Stomach smooth muscle (tissue), 2 donors: Measurements from ENCODE around the gene ATP10B.
"Not testable (repeated sequence)": the region's sequence is repeated elsewhere in the genome, so short reads cannot be mapped to it uniquely, and the experiment has no call there.

Experiments used
- H3K27ac ChIP-seq: one replicate; pipeline ENCODE4 v1.7.0; 2013; ENCODE audit warnings: mild to moderate bottlenecking, low read length, inconsistent platforms
- H3K27me3 ChIP-seq, 2 donors: one replicate each; pipeline ENCODE4 v1.7.0; 2013; ENCODE audit warnings: low read length in 2 of 2; ENCODE audit not compliant: insufficient read depth in 2 of 2, control insufficient read depth in 1 of 2
- H3K36me3 ChIP-seq, 2 donors: one replicate each; pipeline ENCODE4 v1.7.0; 2013; ENCODE audit warnings: low read length in 2 of 2; ENCODE audit not compliant: control insufficient read depth in 2 of 2, insufficient read depth in 2 of 2
- H3K4me1 ChIP-seq: one replicate; pipeline ENCODE4 v1.7.0; 2013; ENCODE audit warnings: low read length; ENCODE audit not compliant: control insufficient read depth, insufficient read depth
- H3K4me3 ChIP-seq, 2 donors: one replicate each; pipeline ENCODE4 v1.7.0; 2013; ENCODE audit warnings: low read length in 2 of 2
- H3K9ac ChIP-seq, 2 donors: one replicate each; pipeline ENCODE4 v1.7.0; 2013; ENCODE audit warnings: low read length in 2 of 2, mild to moderate bottlenecking in 1 of 2
- H3K9me3 ChIP-seq, 2 donors: one replicate each; pipeline ENCODE4 v1.7.0; 2013; ENCODE audit warnings: low read length in 2 of 2; ENCODE audit not compliant: control insufficient read depth in 2 of 2
- donor health status: healthy.
- donor health status: Pancreatic carcinoma.

The ATP10B gene

DNA sequence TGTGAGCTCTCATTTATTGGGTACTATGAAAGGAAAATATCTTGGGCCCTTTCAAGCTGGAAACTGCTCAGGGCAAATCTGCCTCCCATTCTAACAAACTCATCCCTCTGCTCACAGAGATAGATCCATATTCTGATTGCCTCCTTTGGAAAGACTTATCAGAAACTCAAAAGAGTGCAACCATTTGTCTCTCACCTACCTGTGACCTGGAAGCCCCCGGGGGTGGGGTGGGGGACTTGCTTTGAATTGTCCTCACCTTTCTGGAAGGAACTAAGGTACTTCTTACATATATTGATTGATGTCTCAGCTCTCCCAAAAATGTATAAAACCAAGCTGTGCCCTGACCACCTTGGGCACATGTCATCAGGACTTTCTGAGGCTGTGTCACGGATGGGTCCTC is 125.3 kb downstream of the ATP10B start:
- no peaks in the 10 kb centered on the region for H3K4me1 ChIP-seq
- H3K4me3 ChIP-seq, result no peak overlapping the region
- no peaks in the 10 kb centered on the region for H3K9me3 ChIP-seq
- H3K27ac ChIP-seq, result no peak overlapping the region
- no peak overlapping the region for H3K9ac ChIP-seq
- H3K36me3 ChIP-seq, result no peaks in the 10 kb centered on the region
- no peaks in the 10 kb centered on the region for H3K27me3 ChIP-seq

DNA sequence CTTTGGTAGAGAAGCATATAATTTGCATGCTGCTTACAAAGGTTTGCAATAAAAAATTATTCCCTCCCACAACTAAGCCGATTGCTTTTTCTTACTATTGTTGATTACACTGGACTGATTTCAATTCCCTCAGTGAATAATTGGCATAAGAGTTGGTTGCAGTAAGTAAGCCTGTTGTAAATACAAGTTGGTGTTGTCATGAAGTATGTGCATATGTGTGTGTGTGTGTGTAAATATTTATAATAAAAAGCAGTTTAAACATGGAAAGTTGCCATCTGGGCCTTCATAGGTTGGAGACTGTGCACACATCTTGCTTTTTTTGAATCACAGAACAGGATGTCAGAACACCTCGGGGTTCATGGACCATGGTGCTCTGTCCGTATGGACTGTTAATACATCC is 131.2 kb downstream of the ATP10B start:
- Histone ChIP-seq H3K9ac (no peak overlapping the region), H3K9me3 (no peaks in the 10 kb centered on the region), H3K27ac (no peak overlapping the region), H3K27me3 (no peaks in the 10 kb centered on the region), H3K36me3 (no peaks in the 10 kb centered on the region), H3K4me1 (no peaks in the 10 kb centered on the region), H3K4me3 (no peak overlapping the region)

DNA sequence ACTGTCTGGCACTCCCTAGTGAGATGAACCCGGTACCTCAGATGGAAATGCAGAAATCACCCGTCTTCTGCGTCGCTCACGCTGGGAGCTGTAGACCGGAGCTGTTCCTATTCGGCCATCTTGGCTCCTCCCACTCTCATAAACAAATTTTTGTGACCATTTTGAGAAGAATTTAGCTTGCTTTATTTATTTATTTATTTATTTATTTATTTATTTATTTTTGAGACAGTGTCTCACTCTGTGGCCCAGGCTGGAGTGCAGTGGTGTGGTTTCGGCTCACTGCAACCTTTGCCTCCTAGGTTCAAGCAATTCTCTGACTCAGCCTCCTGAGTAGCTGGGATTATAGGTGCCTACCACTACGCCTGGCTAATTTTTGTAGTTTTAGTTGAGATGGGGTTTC is 136.5 kb downstream of the ATP10B start:
- not testable (repeated sequence) for H3K36me3 ChIP-seq, H3K9me3 ChIP-seq, H3K4me3 ChIP-seq, H3K27me3 ChIP-seq, H3K9ac ChIP-seq, H3K4me1 ChIP-seq, H3K27ac ChIP-seq

DNA sequence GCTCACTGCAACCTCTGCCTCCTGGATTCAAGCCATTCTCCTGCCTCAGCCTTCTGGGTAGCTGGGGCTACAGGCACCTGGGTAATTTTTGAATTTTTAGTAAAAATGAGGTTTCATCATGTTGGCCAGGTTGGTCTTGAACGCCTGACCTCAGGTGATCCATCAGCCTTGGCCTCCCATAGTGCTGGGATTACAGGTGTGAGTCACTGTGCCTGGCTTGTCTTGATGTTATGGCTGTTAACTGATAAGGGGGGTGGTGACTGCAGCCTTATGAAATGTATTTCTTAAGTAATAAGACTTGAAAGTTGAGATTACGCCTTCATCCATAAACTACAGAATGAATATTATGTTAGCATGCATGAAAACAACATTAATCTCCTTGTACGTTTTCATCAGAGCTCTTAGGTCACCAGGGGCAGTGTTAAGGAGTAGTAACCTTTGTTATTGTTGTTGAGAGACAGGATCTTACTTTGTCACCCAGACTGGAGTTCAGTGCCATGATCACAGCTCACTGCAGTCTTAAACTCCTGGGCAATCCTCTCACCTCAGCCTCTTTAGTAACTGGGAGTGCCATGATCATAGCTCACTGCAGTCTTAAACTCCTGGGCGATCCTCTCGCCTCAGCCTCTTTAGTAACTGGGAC is 148.3 kb downstream of the ATP10B start:
- Histone ChIP-seq H3K9ac (no peak overlapping the region), H3K4me1 (no peaks in the 10 kb centered on the region), H3K27ac (no peak overlapping the region), H3K9me3 (peaks cover 0 to under 1% of the 10 kb centered on the region in 2 donors), H3K36me3 (no peaks in the 10 kb centered on the region), H3K27me3 (no peaks in the 10 kb centered on the region), H3K4me3 (no peak overlapping the region)

DNA sequence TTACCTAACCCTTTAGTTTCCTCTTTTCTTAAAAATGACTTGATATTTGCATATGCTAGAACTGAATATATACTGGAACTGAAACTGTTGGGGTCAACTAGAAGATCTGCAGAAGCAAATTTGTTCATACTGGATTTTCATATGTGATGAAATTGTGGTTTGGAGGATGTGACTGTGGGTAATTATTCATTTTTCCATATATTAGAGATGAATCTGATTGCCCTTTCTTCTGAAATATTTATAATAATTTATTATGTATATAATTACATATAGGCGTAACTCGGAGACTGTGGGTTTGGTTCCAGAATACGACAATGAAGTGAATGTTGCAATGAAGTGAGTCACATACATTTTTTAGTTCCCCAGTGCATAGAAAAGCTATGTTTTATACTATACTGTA is 149.1 kb downstream of the ATP10B start:
- Histone ChIP-seq H3K27ac (no peak overlapping the region), H3K9ac (no peak overlapping the region), H3K27me3 (no peaks in the 10 kb centered on the region), H3K9me3 (no peaks in the 10 kb centered on the region), H3K36me3 (no peaks in the 10 kb centered on the region), H3K4me3 (no peak overlapping the region), H3K4me1 (no peaks in the 10 kb centered on the region)

DNA sequence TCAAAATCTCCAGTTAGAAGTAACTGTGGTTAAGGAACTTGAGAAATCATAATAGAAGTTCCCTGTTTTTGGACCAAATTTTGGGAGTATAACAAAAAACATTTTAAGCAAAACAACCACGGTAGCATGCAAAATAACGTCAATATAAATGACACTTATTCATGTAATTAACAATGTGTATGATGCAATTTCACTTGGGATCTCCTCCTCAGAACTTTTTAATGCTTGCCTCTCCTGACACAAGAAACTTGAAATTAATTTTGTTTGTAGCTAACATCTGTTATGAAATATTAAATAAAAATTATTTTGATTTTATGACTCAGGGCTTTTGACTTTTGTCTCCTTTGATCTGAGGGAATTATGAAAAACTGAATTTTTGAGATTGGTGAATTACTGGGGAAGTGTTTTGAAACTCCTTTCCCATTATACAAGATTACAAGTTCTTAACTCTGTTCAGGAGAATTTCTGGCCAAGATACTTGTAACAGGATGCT is 149.7 kb downstream of the ATP10B start:
- no peak overlapping the region for H3K4me3 ChIP-seq
- H3K27ac ChIP-seq, result no peak overlapping the region
- H3K36me3 ChIP-seq, result no peaks in the 10 kb centered on the region
- no peaks in the 10 kb centered on the region for H3K9me3 ChIP-seq
- H3K9ac ChIP-seq, result no peak overlapping the region
- no peaks in the 10 kb centered on the region for H3K27me3 ChIP-seq
- H3K4me1 ChIP-seq, result no peaks in the 10 kb centered on the region

DNA sequence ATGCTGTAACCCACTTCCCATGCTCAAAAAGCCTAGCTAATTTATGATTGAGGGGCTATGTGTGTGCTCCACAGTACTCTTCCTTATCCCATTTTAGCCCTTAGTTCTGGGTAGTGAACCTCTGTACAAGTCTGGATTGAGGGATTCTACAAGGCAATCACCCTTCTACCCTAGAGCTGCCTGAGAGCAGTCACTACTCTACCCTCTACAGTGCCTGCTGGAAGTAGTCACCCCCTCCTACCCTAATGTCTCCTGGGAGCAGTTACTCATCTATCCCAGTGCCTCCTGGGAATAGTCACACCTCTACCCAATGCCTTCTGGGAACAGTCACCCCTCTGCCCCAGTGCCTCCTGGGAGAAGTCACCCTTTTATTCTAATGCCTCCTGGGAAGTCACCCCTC is 150.6 kb downstream of the ATP10B start:
- Histone ChIP-seq H3K27ac (no peak overlapping the region), H3K36me3 (no peaks in the 10 kb centered on the region), H3K4me3 (no peak overlapping the region), H3K9ac (no peak overlapping the region), H3K27me3 (no peaks in the 10 kb centered on the region), H3K9me3 (no peaks in the 10 kb centered on the region), H3K4me1 (no peaks in the 10 kb centered on the region)

DNA sequence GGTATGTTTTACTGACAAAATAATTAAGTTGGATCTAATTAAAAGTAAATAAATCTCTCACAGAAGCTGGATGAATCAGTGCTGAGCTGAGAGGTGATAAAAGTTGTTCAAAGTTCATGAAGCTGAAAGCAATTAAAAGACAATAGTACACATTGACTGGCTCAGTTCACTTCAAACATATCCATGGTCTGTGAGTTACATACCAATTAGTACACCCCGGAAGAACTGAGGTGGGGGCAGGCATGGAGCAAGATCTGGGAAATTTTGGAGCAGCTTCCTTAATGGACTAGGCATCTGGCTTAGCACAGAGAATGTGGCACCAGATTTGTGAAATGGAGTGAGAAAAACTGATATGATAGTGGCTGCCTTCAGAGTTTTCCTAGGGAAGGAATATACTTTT is 152.7 kb downstream of the ATP10B start:
- Histone ChIP-seq H3K9me3 (no peaks in the 10 kb centered on the region), H3K4me3 (no peak overlapping the region), H3K36me3 (no peaks in the 10 kb centered on the region), H3K27ac (no peak overlapping the region), H3K4me1 (no peaks in the 10 kb centered on the region), H3K9ac (no peak overlapping the region), H3K27me3 (no peaks in the 10 kb centered on the region)

DNA sequence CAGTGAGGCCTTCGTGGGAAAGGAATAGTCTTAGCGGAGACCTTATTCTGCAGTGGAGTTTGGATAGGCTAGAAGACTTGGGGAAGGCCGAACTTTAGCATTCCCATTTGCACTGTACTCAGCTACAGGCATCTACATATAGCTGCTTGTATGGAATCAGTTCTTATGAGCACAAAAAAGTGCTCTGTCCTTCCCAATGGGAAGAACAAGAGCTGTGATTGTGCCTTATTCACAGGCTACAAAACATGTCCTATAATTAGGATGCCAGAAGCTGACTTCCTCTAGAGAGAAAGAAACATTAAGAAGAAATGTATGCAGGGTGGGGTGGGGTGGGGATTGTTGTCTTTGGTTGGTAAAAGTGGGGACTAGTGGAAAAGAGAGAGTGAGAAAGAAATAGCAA is 154.7 kb downstream of the ATP10B start:
- Histone ChIP-seq H3K27me3 (no peaks in the 10 kb centered on the region), H3K9ac (no peak overlapping the region), H3K36me3 (no peaks in the 10 kb centered on the region), H3K4me3 (no peak overlapping the region), H3K9me3 (no peaks in the 10 kb centered on the region), H3K27ac (no peak overlapping the region), H3K4me1 (no peaks in the 10 kb centered on the region)

DNA sequence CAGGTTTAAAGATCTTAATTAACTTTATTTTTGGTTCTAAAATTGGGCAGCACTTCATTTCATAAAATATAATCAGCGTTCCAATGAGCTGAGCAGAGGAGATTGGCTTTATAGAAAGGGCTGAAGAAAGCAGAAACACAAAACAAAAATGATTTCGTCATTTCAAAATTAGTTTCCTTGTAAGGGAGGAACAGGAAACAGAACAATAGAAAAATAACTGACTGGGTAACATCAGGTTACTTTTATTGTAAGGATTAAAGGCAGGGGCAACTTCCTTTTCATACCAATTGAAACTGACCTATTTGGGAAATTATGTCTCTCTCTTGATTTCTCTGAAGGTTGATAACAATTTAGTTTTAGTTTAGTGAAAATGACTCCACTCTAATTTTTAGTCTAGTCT is 157.1 kb downstream of the ATP10B start:
- Histone ChIP-seq H3K9me3 (no peaks in the 10 kb centered on the region), H3K4me1 (no peaks in the 10 kb centered on the region), H3K36me3 (no peaks in the 10 kb centered on the region), H3K27ac (no peak overlapping the region), H3K9ac (no peak overlapping the region), H3K4me3 (no peak overlapping the region), H3K27me3 (no peaks in the 10 kb centered on the region)

DNA sequence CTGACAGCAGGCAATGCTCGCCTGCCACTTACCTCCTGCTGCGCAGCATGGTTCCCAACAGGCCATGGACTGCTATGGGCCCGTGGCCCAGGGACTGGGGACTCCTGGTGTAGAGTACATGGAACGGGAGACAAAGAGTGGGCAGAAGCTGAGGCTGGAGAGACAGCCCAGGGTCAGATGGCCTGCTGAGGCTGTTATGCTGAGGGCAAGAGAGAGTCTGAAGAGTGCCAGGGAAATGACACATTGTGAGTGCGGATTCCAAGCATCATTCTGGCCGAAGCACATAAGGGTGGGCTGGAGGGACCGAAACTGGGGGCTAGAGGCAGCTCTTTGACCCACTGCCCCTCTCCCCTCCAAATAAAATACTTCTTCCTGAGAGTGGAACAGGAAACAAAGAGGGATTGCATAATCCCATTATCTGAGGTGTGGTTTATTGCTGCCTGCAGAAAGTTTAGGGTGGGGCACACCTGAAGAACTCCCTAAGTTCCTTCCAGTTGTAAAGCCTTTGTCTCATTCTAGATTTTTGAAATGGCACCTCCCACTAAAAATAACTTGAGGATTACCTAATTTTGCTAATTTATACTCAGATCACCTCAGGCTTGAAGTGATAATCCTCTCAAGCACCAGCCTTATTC is 158.1 kb downstream of the ATP10B start:
- Histone ChIP-seq H3K4me3 (no peak overlapping the region), H3K4me1 (no peaks in the 10 kb centered on the region), H3K36me3 (no peaks in the 10 kb centered on the region), H3K9me3 (no peaks in the 10 kb centered on the region), H3K27ac (no peak overlapping the region), H3K27me3 (no peaks in the 10 kb centered on the region), H3K9ac (no peak overlapping the region)
